RWPE1 (cell line): ENCODE data around the gene KLHL21.
"Not testable (repeated sequence)": the region's sequence is repeated elsewhere in the genome, so short reads cannot be mapped to it uniquely, and the experiment has no call there.

Experiments used
- CTCF ChIA-PET: fragments of 350-600 bp; sonication (Branson Sonifier 250); formaldehyde crosslinking; extraction: SDS; loops from one replicate; lab custom pipeline; 2021; lab: Yijun Ruan, JAX
- POLR2A ChIA-PET: fragments of 400-600 bp; formaldehyde crosslinking; extraction: SDS; loops from one replicate; lab custom pipeline; 2020; ENCODE audit warnings: antibody characterized with exemption; ENCODE audit not compliant: low non-redundant PET; lab: Yijun Ruan, JAX
- DNase-seq: peaks from one replicate; pipeline ENCODE4 v3.0.0; 2012; ENCODE audit warnings: low spot score
- H3K27ac ChIP-seq: fragments of 450-650 bp; 2 replicates; pipeline ENCODE4 v1.5.1; 2017
- CTCF ChIP-seq: fragments of 450-650 bp; conservative IDR thresholded peaks from 2 replicates; pipeline ENCODE4 v1.5.1; 2017; ENCODE audit warnings: low read depth, mild to moderate bottlenecking

The KLHL21 gene

GRCh38 chr1:6602669-6603237, at the start of gene KLHL21:
Gene KLHL21 (minus strand): TSS chr1:6602869. CDS start chr1:6602817, 52 bp downstream.
- ChIA-PET CTCF (no interaction called here), POLR2A (interaction anchor here (0.6 to 1.1 kb wide), 3 partner anchors 10 to 79 kb away, joined by 3 to 5 read pairs (median 3); no protein-coding TSS in a partner anchor)
- H3K27ac ChIP-seq: peak within 1 kb of the TSS; percentile 98
- DNase-seq: peak; percentile 81
- no peak for TF ChIP-seq CTCF

- DNase-seq: no peak
- ChIA-PET CTCF (interaction anchor here (0.7 kb wide), 1 partner anchor 626 kb away, joined by 3 read pairs; no protein-coding TSS in a partner anchor), POLR2A (no interaction called here)
- TF ChIP-seq CTCF: no peak
- H3K27ac ChIP-seq: no peak overlapping the region
Observed at GRCh38 chr1:6651909-6652308, 49.2 kb upstream of the KLHL21 start.

- peak overlapping the region; percentile 26; the same call in 1 of the 2 replicates for H3K27ac ChIP-seq
- ChIA-PET POLR2A (no interaction called here), CTCF (no interaction called here)
- no peak for TF ChIP-seq CTCF
- no peak for DNase-seq
Observed at GRCh38 chr1:6648556-6648955, 45.9 kb upstream of the KLHL21 start.

- no peak overlapping the region for H3K27ac ChIP-seq
- POLR2A ChIA-PET: no interaction called here
- CTCF ChIA-PET: interaction anchor here (0.6 to 1.3 kb wide), 9 partner anchors 12 to 109 kb away, joined by 3 to 6 read pairs (median 4); partner anchors contain the start of genes NOL9 and TAS1R1
- TF ChIP-seq CTCF: peak; percentile 51
- peak; percentile 41 for DNase-seq
Observed at GRCh38 chr1:6646499-6647148, 44.0 kb upstream of the KLHL21 start.

GRCh38 chr1:6645018-6645417, 42.3 kb upstream of the KLHL21 start:
- no peak for DNase-seq
- H3K27ac ChIP-seq: no peak overlapping the region
- ChIA-PET CTCF (interaction anchor here (0.6 kb wide), 1 partner anchor 21 kb away, joined by 4 read pairs; the partner anchor contains the start of gene THAP3), POLR2A (no interaction called here)
- no peak for TF ChIP-seq CTCF

GRCh38 chr1:6640867-6641266, 38.2 kb upstream of the KLHL21 start:
- H3K27ac ChIP-seq, POLR2A ChIA-PET, DNase-seq: not testable (repeated sequence)
- CTCF ChIA-PET: interaction anchor here (0.6 to 0.7 kb wide), 2 partner anchors 86 to 1006 kb away, joined by 3 read pairs; partner anchors contain the start of gene NOL9
